Neural progenitor cell (in vitro differentiated cells): ENCODE measurements around the gene SIRT6. TPM values are rescaled to one million over a fixed set of nuclear protein-coding genes. Genes with fewer than 3 reads are reported as not detected.
"Not testable (repeated sequence)": the region's sequence is repeated elsewhere in the genome, so short reads cannot be mapped to it uniquely, and the experiment has no call there.

Experiments used
- DNase-seq: peaks from one replicate; pipeline ENCODE4 v3.0.0-alpha.2; 2016; ENCODE audit warnings: low spot score
- H2AFZ ChIP-seq: fragments of 200-600 bp; sonication (generic); replicated peaks from 2 replicates; pipeline ENCODE4 v1.6.1; 2016; ENCODE audit warnings: antibody characterized with exemption
- H3F3A ChIP-seq: fragments of 200-600 bp; sonication (generic); 2 replicates; pipeline ENCODE4 v1.6.1; 2016; ENCODE audit warnings: antibody characterized with exemption, low read depth
- H3K27ac ChIP-seq: fragments of 200-600 bp; sonication (generic); 2 replicates; pipeline ENCODE4 v1.5.1; 2016; ENCODE audit warnings: mild to moderate bottlenecking
- H3K27me3 ChIP-seq: fragments of 200-600 bp; sonication (generic); 2 replicates; pipeline ENCODE4 v1.6.1; 2016; ENCODE audit warnings: mild to moderate bottlenecking, moderate library complexity
- H3K36me3 ChIP-seq: fragments of 200-600 bp; sonication (generic); 2 replicates; pipeline ENCODE4 v1.5.1; 2016
- H3K4me1 ChIP-seq: fragments of 200-600 bp; sonication (generic); 2 replicates; pipeline ENCODE4 v1.6.1; 2016; ENCODE audit warnings: mixed run types
- H3K4me2 ChIP-seq: fragments of 200-600 bp; sonication (generic); 2 replicates; pipeline ENCODE4 v1.6.1; 2016
- H3K4me3 ChIP-seq: fragments of 200-600 bp; sonication (generic); 2 replicates; pipeline ENCODE4 v1.5.1; 2016
- H3K79me2 ChIP-seq: fragments of 200-600 bp; sonication (generic); 2 replicates; pipeline ENCODE4 v1.6.1; 2016; ENCODE audit warnings: low read depth
- H3K9ac ChIP-seq: fragments of 200-600 bp; sonication (generic); 2 replicates; pipeline ENCODE4 v1.6.1; 2016
- H3K9me3 ChIP-seq: fragments of 200-600 bp; sonication (generic); 2 replicates; pipeline ENCODE4 v1.5.1; 2016; ENCODE audit warnings: low read depth
- H4K20me1 ChIP-seq: fragments of 200-600 bp; sonication (generic); 2 replicates; pipeline ENCODE4 v1.6.1; 2016; ENCODE audit warnings: low read depth
- H3K27ac Mint-ChIP-seq: 3 replicates; pipeline ENCODE4 v1.8.0; 2021; ENCODE audit warnings: mixed read lengths
- H3K27me3 Mint-ChIP-seq: 2 replicates; pipeline ENCODE4 v1.8.0; 2022; ENCODE audit warnings: low read depth, mild to moderate bottlenecking, inconsistent platforms, moderate library complexity, mixed read lengths; ENCODE audit not compliant: insufficient read depth
- H3K36me3 Mint-ChIP-seq: 3 replicates; pipeline ENCODE4 v1.8.0; 2021; ENCODE audit warnings: mixed read lengths
- H3K4me1 Mint-ChIP-seq: 3 replicates; pipeline ENCODE4 v1.8.0; 2021; ENCODE audit warnings: mixed read lengths
- H3K4me3 Mint-ChIP-seq: 3 replicates; pipeline ENCODE4 v1.8.0; 2021; ENCODE audit warnings: mild to moderate bottlenecking, moderate library complexity, mixed read lengths
- H3K9me3 Mint-ChIP-seq: 3 replicates; pipeline ENCODE4 v1.8.0; 2020; ENCODE audit warnings: mixed read lengths
- CTCF ChIP-seq: fragments of 200-600 bp; sonication (generic); IDR thresholded peaks from 2 replicates; pipeline ENCODE4 v1.5.1; 2017; ENCODE audit warnings: antibody characterized with exemption, mild to moderate bottlenecking
- EZH2 ChIP-seq: fragments of 200-600 bp; sonication (generic); IDR thresholded peaks from 2 replicates; pipeline ENCODE4 v1.6.1; 2017; ENCODE audit warnings: antibody characterized with exemption, mild to moderate bottlenecking, moderate library complexity
- EZH2phosphoT487 ChIP-seq: fragments of 200-600 bp; sonication (generic); IDR thresholded peaks from 2 replicates; pipeline ENCODE4 v1.6.1; 2017; ENCODE audit warnings: antibody characterized with exemption
- total RNA-seq: library from RNA; depleted of rRNA; stranded (reverse); fragments of >200 nt; gene quantifications from 2 replicates; pipeline ENCODE4 v1.2.3, GENCODE V29; 2015; ENCODE audit warnings: low replicate concordance

Gene SIRT6
- total RNA-seq, 1 donor from 2014 or later = 20.1 TPM

- Histone ChIP-seq H3K27ac (no peak overlapping the region), H2AFZ (no peak overlapping the region), H4K20me1 (no peaks in the 10 kb centered on the region), H3K4me3 (no peak overlapping the region), H3K36me3 (no peaks in the 10 kb centered on the region), H3K9me3 (no peaks in the 10 kb centered on the region), H3K79me2 (no peaks in the 10 kb centered on the region), H3K9ac (no peak overlapping the region), H3F3A (peaks cover 5% of the 10 kb centered on the region), H3K4me2 (no peak overlapping the region), H3K4me1 (no peaks in the 10 kb centered on the region), H3K27me3 (no peaks in the 10 kb centered on the region)
- TF ChIP-seq EZH2phosphoT487 = no peak
- TF ChIP-seq EZH2 = no peak
- no peak for TF ChIP-seq CTCF
- no peaks in the 10 kb centered on the region for H3K36me3 Mint-ChIP-seq
- peaks cover 2% of the 10 kb centered on the region for H3K27me3 Mint-ChIP-seq
- no peak overlapping the region for H3K4me3 Mint-ChIP-seq
- H3K4me1 Mint-ChIP-seq = peaks cover 3% of the 10 kb centered on the region
- H3K9me3 Mint-ChIP-seq = no peaks in the 10 kb centered on the region
- DNase-seq = no peak
- H3K27ac Mint-ChIP-seq = no peak overlapping the region
Observed at GRCh38 chr19:4225885-4226284, 43.5 kb upstream of the SIRT6 start.

GRCh38 chr19:4224470-4224869, 42.1 kb upstream of the SIRT6 start:
- Histone ChIP-seq H3K79me2 (no peaks in the 10 kb centered on the region), H3K4me2 (no peak overlapping the region), H3K36me3 (no peaks in the 10 kb centered on the region), H2AFZ (no peak overlapping the region), H3F3A (peaks cover 5% of the 10 kb centered on the region), H4K20me1 (no peaks in the 10 kb centered on the region), H3K9ac (no peak overlapping the region), H3K27me3 (no peaks in the 10 kb centered on the region), H3K9me3 (no peaks in the 10 kb centered on the region), H3K4me3 (no peak overlapping the region), H3K4me1 (no peaks in the 10 kb centered on the region), H3K27ac (no peak overlapping the region)
- Mint-ChIP-seq H3K9me3 (no peaks in the 10 kb centered on the region), H3K27ac (peak overlapping the region; percentile 53), H3K27me3 (peaks cover 2% of the 10 kb centered on the region), H3K4me1 (peaks cover 3% of the 10 kb centered on the region), H3K36me3 (no peaks in the 10 kb centered on the region), H3K4me3 (no peak overlapping the region)
- TF ChIP-seq EZH2 = no peak
- no peak for TF ChIP-seq EZH2phosphoT487
- no peak for DNase-seq

GRCh38 chr19:4220188-4220587, 37.8 kb upstream of the SIRT6 start:
- H3K27me3 Mint-ChIP-seq = peaks cover 2% of the 10 kb centered on the region
- Histone ChIP-seq H2AFZ (no peak overlapping the region), H3F3A (peaks cover 6% of the 10 kb centered on the region), H3K4me3 (no peak overlapping the region), H3K27ac (no peak overlapping the region), H4K20me1 (no peaks in the 10 kb centered on the region), H3K27me3 (no peaks in the 10 kb centered on the region), H3K4me1 (no peaks in the 10 kb centered on the region), H3K9ac (no peak overlapping the region), H3K9me3 (no peaks in the 10 kb centered on the region), H3K79me2 (no peaks in the 10 kb centered on the region), H3K36me3 (no peaks in the 10 kb centered on the region), H3K4me2 (no peak overlapping the region)
- H3K4me3 Mint-ChIP-seq = no peak overlapping the region
- H3K4me1 Mint-ChIP-seq = peaks cover 3% of the 10 kb centered on the region
- peaks cover 3% of the 10 kb centered on the region for H3K9me3 Mint-ChIP-seq
- H3K36me3 Mint-ChIP-seq = no peaks in the 10 kb centered on the region
- no peak for DNase-seq
- TF ChIP-seq EZH2 = no peak
- no peak for TF ChIP-seq EZH2phosphoT487
- TF ChIP-seq CTCF = no peak
- H3K27ac Mint-ChIP-seq = no peak overlapping the region

GRCh38 chr19:4218523-4218922, 36.2 kb upstream of the SIRT6 start:
- not testable (repeated sequence) for H3K79me2 ChIP-seq, DNase-seq, H3K9me3 Mint-ChIP-seq, H3K27me3 Mint-ChIP-seq, H3K36me3 ChIP-seq, H3K4me1 Mint-ChIP-seq, H3K9me3 ChIP-seq, H3K4me3 ChIP-seq, H3K27ac Mint-ChIP-seq, H3K27ac ChIP-seq, H3F3A ChIP-seq, H4K20me1 ChIP-seq, H3K36me3 Mint-ChIP-seq, H2AFZ ChIP-seq, H3K4me1 ChIP-seq, H3K4me3 Mint-ChIP-seq, H3K4me2 ChIP-seq, H3K27me3 ChIP-seq, H3K9ac ChIP-seq
